ENCODE measurements around the gene RASGEF1C.
"Not testable (repeated sequence)": the region's sequence is repeated elsewhere in the genome, so short reads cannot be mapped to it uniquely, and the experiment has no call there.

RASGEF1C gene

GRCh38 chr5:180126716-180127681 is 82.0 kb downstream of the RASGEF1C start:
- TF ChIP-seq GATA1 (IDR thresholded peaks at IDR 0.05; ENCODE audit: low read depth, low read length) (no peak), POLR2A (IDR thresholded peaks at IDR 0.05; ENCODE audit: low read length) (no peak)
- DNase-seq, result peak; percentile 27 to 51

- DNase-seq, result not testable (repeated sequence)
Observed at GRCh38 chr5:180126156-180126555, 82.9 kb downstream of the RASGEF1C start.

- not testable (repeated sequence) for DNase-seq
Observed at GRCh38 chr5:180124662-180125061, 84.3 kb downstream of the RASGEF1C start.

- DNase-seq, result no peak
- TF ChIP-seq POLR2A (IDR thresholded peaks at IDR 0.05; ENCODE audit: low read length) (no peak), GATA1 (IDR thresholded peaks at IDR 0.05; ENCODE audit: low read depth, low read length) (no peak)
Observed at GRCh38 chr5:180122875-180123274, 86.1 kb downstream of the RASGEF1C start.

GRCh38 chr5:180121826-180122413 is 87.1 kb downstream of the RASGEF1C start:
- DNase-seq, result no peak
- TF ChIP-seq GATA1 (IDR thresholded peaks at IDR 0.05; ENCODE audit: low read depth, low read length), result no peak
- TF ChIP-seq POLR2A (IDR thresholded peaks at IDR 0.05; ENCODE audit: low read length), result no peak

GRCh38 chr5:180120237-180121101 is 88.5 kb downstream of the RASGEF1C start:
- TF ChIP-seq GATA1 (IDR thresholded peaks at IDR 0.05; ENCODE audit: low read depth, low read length) (no peak), POLR2A (IDR thresholded peaks at IDR 0.05; ENCODE audit: low read length) (no peak)
- DNase-seq, result no peak

GRCh38 chr5:180119903-180120236 is 89.1 kb downstream of the RASGEF1C start:
- TF ChIP-seq POLR2A (IDR thresholded peaks at IDR 0.05; ENCODE audit: low read length) (no peak), GATA1 (IDR thresholded peaks at IDR 0.05; ENCODE audit: low read depth, low read length) (no peak)
- DNase-seq, result no peak

GRCh38 chr5:180119031-180119902 is 89.7 kb downstream of the RASGEF1C start:
- TF ChIP-seq GATA1 (IDR thresholded peaks at IDR 0.05; ENCODE audit: low read depth, low read length) (no peak), POLR2A (IDR thresholded peaks at IDR 0.05; ENCODE audit: low read length) (no peak)
- DNase-seq, result no peak

- TF ChIP-seq POLR2A (IDR thresholded peaks at IDR 0.05; ENCODE audit: low read length), result no peak
- TF ChIP-seq GATA1 (IDR thresholded peaks at IDR 0.05; ENCODE audit: low read depth, low read length), result no peak
- DNase-seq, result no peak
Observed at GRCh38 chr5:180118391-180118791, 90.6 kb downstream of the RASGEF1C start.

- no peak for TF ChIP-seq GATA1 (IDR thresholded peaks at IDR 0.05; ENCODE audit: low read depth, low read length)
- DNase-seq, result no peak
Observed at GRCh38 chr5:180117000-180117725, 91.8 kb downstream of the RASGEF1C start.

- TF ChIP-seq GATA1 (IDR thresholded peaks at IDR 0.05; ENCODE audit: low read depth, low read length) (no peak), POLR2A (IDR thresholded peaks at IDR 0.05; ENCODE audit: low read length) (no peak)
- no peak for DNase-seq
Observed at GRCh38 chr5:180116077-180116999, 92.7 kb downstream of the RASGEF1C start.

Measured in erythroblast (primary cell).